ENCODE results near the gene OCRL.

The OCRL gene

GRCh38 chrX:129599996-129600395, 59.9 kb downstream of the OCRL start:
- Histone ChIP-seq H4K8ac (ENCODE audit: low read length) (no peak overlapping the region), H2AK5ac (ENCODE audit: low read length, severe bottlenecking) (no peak overlapping the region), H4K91ac (ENCODE audit: low read length) (no peak overlapping the region), H2BK12ac (ENCODE audit: low read length in 2 of 2) (no peak overlapping the region), H3K4me2 (ENCODE audit: low read length, poor library complexity, severe bottlenecking) (no peak overlapping the region), H3K27me3 (ENCODE audit: control insufficient read depth in 1 of 2, insufficient read depth in 1 of 2, low read length in 2 of 2) (peaks cover 0 to 24% of the 10 kb centered on the region in 2 experiments), H3K27ac (ENCODE audit: low read length, poor library complexity, severe bottlenecking) (no peak overlapping the region), H2BK15ac (ENCODE audit: low read depth, poor library complexity, severe bottlenecking) (no peak overlapping the region), H3K36me3 (ENCODE audit: control insufficient read depth in 1 of 2, insufficient read depth in 2 of 2, low read depth in 1 of 2, low read length in 2 of 2) (peaks cover 1 to 10% of the 10 kb centered on the region in 2 experiments), H3K4ac (ENCODE audit: low read depth in 1 of 2, low read length in 2 of 2) (no peak overlapping the region), H2AFZ (ENCODE audit: low read depth, low read length) (no peak overlapping the region), H3K23ac (ENCODE audit: low read length in 2 of 2) (no peak overlapping the region), H3K9ac (ENCODE audit: low read length) (no peak overlapping the region), H3K4me1 (ENCODE audit: control insufficient read depth, insufficient read depth, low read depth, low read length) (peaks cover 4% of the 10 kb centered on the region), H3K79me1 (replicated peaks; ENCODE audit: low read length, poor library complexity, severe bottlenecking) (no peaks in the 10 kb centered on the region), H3K14ac (ENCODE audit: low read length in 2 of 2) (no peak overlapping the region), H3K9me3 (ENCODE audit: control insufficient read depth, low read length) (no peaks in the 10 kb centered on the region), H3K4me3 (ENCODE audit: insufficient read depth in 1 of 2, low read depth in 1 of 2, low read length in 2 of 2) (no peak overlapping the region), H2BK5ac (ENCODE audit: low read depth, low read length, poor library complexity, severe bottlenecking) (no peak overlapping the region), H2BK120ac (ENCODE audit: low read depth, low read length) (no peak overlapping the region), H3K18ac (ENCODE audit: low read depth in 1 of 2, low read length in 2 of 2) (no peak overlapping the region)
- DNase-seq: no peak
- 98% methylated on average over 3 of the region's 5 CpGs for WGBS

- Histone ChIP-seq H2AK5ac (ENCODE audit: low read length, severe bottlenecking) (no peak overlapping the region), H2BK12ac (ENCODE audit: low read length in 2 of 2) (no peak overlapping the region), H3K9ac (ENCODE audit: low read length) (no peak overlapping the region), H3K9me3 (ENCODE audit: control insufficient read depth, low read length) (no peaks in the 10 kb centered on the region), H4K91ac (ENCODE audit: low read length) (peak overlapping the region; percentile 34), H3K36me3 (ENCODE audit: control insufficient read depth in 1 of 2, insufficient read depth in 2 of 2, low read depth in 1 of 2, low read length in 2 of 2) (peaks cover 0 to 7% of the 10 kb centered on the region in 2 experiments), H2BK5ac (ENCODE audit: low read depth, low read length, poor library complexity, severe bottlenecking) (no peak overlapping the region), H3K27ac (ENCODE audit: low read length, poor library complexity, severe bottlenecking) (no peak overlapping the region), H3K4me2 (ENCODE audit: low read length, poor library complexity, severe bottlenecking) (no peak overlapping the region), H2AFZ (ENCODE audit: low read depth, low read length) (no peak overlapping the region), H4K8ac (ENCODE audit: low read length) (no peak overlapping the region), H2BK120ac (ENCODE audit: low read depth, low read length) (no peak overlapping the region), H3K79me1 (replicated peaks; ENCODE audit: low read length, poor library complexity, severe bottlenecking) (no peaks in the 10 kb centered on the region), H3K18ac (ENCODE audit: low read depth in 1 of 2, low read length in 2 of 2) (no peak overlapping the region), H2BK15ac (ENCODE audit: low read depth, poor library complexity, severe bottlenecking) (no peak overlapping the region), H3K27me3 (ENCODE audit: control insufficient read depth in 1 of 2, insufficient read depth in 1 of 2, low read length in 2 of 2) (peaks cover 0 to 21% of the 10 kb centered on the region in 2 experiments), H3K4me3 (ENCODE audit: insufficient read depth in 1 of 2, low read depth in 1 of 2, low read length in 2 of 2) (no peak overlapping the region), H3K4me1 (ENCODE audit: control insufficient read depth, insufficient read depth, low read depth, low read length) (peaks cover 7% of the 10 kb centered on the region), H3K23ac (ENCODE audit: low read length in 2 of 2) (no peak overlapping the region), H3K14ac (ENCODE audit: low read length in 2 of 2) (no peak overlapping the region), H3K4ac (ENCODE audit: low read depth in 1 of 2, low read length in 2 of 2) (no peak overlapping the region)
- DNase-seq: peak; percentile 24
- WGBS: 70% methylated on average over 8 of the region's 11 CpGs
Observed at GRCh38 chrX:129600981-129601424, 60.9 kb downstream of the OCRL start.

- Histone ChIP-seq H3K4ac (ENCODE audit: low read depth in 1 of 2, low read length in 2 of 2) (no peak overlapping the region), H3K23ac (ENCODE audit: low read length in 2 of 2) (no peak overlapping the region), H3K4me2 (ENCODE audit: low read length, poor library complexity, severe bottlenecking) (no peak overlapping the region), H3K9ac (ENCODE audit: low read length) (peak overlapping the region; percentile 38), H2BK5ac (ENCODE audit: low read depth, low read length, poor library complexity, severe bottlenecking) (no peak overlapping the region), H3K9me3 (ENCODE audit: control insufficient read depth, low read length) (peaks cover 5% of the 10 kb centered on the region), H3K18ac (ENCODE audit: low read depth in 1 of 2, low read length in 2 of 2) (no peak overlapping the region), H2BK120ac (ENCODE audit: low read depth, low read length) (no peak overlapping the region), H2BK12ac (ENCODE audit: low read length in 2 of 2) (no peak overlapping the region), H3K36me3 (ENCODE audit: control insufficient read depth in 1 of 2, insufficient read depth in 2 of 2, low read depth in 1 of 2, low read length in 2 of 2) (no peaks in the 10 kb centered on the region), H3K27me3 (ENCODE audit: control insufficient read depth in 1 of 2, insufficient read depth in 1 of 2, low read length in 2 of 2) (peaks cover 0 to 45% of the 10 kb centered on the region in 2 experiments), H2AK5ac (ENCODE audit: low read length, severe bottlenecking) (no peak overlapping the region), H3K4me3 (ENCODE audit: insufficient read depth in 1 of 2, low read depth in 1 of 2, low read length in 2 of 2) (no peak overlapping the region), H3K27ac (ENCODE audit: low read length, poor library complexity, severe bottlenecking) (no peak overlapping the region), H2AFZ (ENCODE audit: low read depth, low read length) (no peak overlapping the region), H4K91ac (ENCODE audit: low read length) (no peak overlapping the region), H3K14ac (ENCODE audit: low read length in 2 of 2) (no peak overlapping the region), H3K4me1 (ENCODE audit: control insufficient read depth, insufficient read depth, low read depth, low read length) (peaks cover 5% of the 10 kb centered on the region), H3K79me1 (replicated peaks; ENCODE audit: low read length, poor library complexity, severe bottlenecking) (no peaks in the 10 kb centered on the region), H4K8ac (ENCODE audit: low read length) (no peak overlapping the region), H2BK15ac (ENCODE audit: low read depth, poor library complexity, severe bottlenecking) (no peak overlapping the region)
- WGBS: 25% methylated on average over 2 of the region's 5 CpGs
- DNase-seq: peak; percentile 47
Observed at GRCh38 chrX:129606918-129607317, 66.9 kb downstream of the OCRL start.

GRCh38 chrX:129608496-129608895, 68.4 kb downstream of the OCRL start:
- Histone ChIP-seq H3K4me1 (ENCODE audit: control insufficient read depth, insufficient read depth, low read depth, low read length) (peaks cover 5% of the 10 kb centered on the region), H3K14ac (ENCODE audit: low read length in 2 of 2) (no peak overlapping the region), H3K27me3 (ENCODE audit: control insufficient read depth in 1 of 2, insufficient read depth in 1 of 2, low read length in 2 of 2) (peaks cover 0 to 43% of the 10 kb centered on the region in 2 experiments), H3K4me2 (ENCODE audit: low read length, poor library complexity, severe bottlenecking) (no peak overlapping the region), H2BK15ac (ENCODE audit: low read depth, poor library complexity, severe bottlenecking) (no peak overlapping the region), H2BK5ac (ENCODE audit: low read depth, low read length, poor library complexity, severe bottlenecking) (no peak overlapping the region), H3K79me1 (replicated peaks; ENCODE audit: low read length, poor library complexity, severe bottlenecking) (no peaks in the 10 kb centered on the region), H3K9ac (ENCODE audit: low read length) (no peak overlapping the region), H3K18ac (ENCODE audit: low read depth in 1 of 2, low read length in 2 of 2) (no peak overlapping the region), H2BK120ac (ENCODE audit: low read depth, low read length) (no peak overlapping the region), H3K27ac (ENCODE audit: low read length, poor library complexity, severe bottlenecking) (no peak overlapping the region), H4K8ac (ENCODE audit: low read length) (no peak overlapping the region), H3K4ac (ENCODE audit: low read depth in 1 of 2, low read length in 2 of 2) (no peak overlapping the region), H3K36me3 (ENCODE audit: control insufficient read depth in 1 of 2, insufficient read depth in 2 of 2, low read depth in 1 of 2, low read length in 2 of 2) (no peaks in the 10 kb centered on the region), H3K9me3 (ENCODE audit: control insufficient read depth, low read length) (peaks cover 5% of the 10 kb centered on the region), H2AFZ (ENCODE audit: low read depth, low read length) (no peak overlapping the region), H3K4me3 (ENCODE audit: insufficient read depth in 1 of 2, low read depth in 1 of 2, low read length in 2 of 2) (no peak overlapping the region), H3K23ac (ENCODE audit: low read length in 2 of 2) (no peak overlapping the region), H2BK12ac (ENCODE audit: low read length in 2 of 2) (no peak overlapping the region), H2AK5ac (ENCODE audit: low read length, severe bottlenecking) (no peak overlapping the region), H4K91ac (ENCODE audit: low read length) (no peak overlapping the region)
- no peak for DNase-seq
- WGBS: 95% methylated on average over 3 of the region's 3 CpGs

Data from mesenchymal stem cell (in vitro differentiated cells and primary cell).